Stimulated activated CD4-positive, alpha-beta T cell treated with anti-CD3 and anti-CD28 coated beads, Interleukin-1b, Interleukin-23, amount 100 ng/mL, for 4 hours (primary cell): ENCODE results near the gene GJB3.
"Not testable (repeated sequence)": the region's sequence is repeated elsewhere in the genome, so short reads cannot be mapped to it uniquely, and the experiment has no call there.

ENCODE experiments used
- DNase-seq, 2 donors: peaks; one replicate each; pipeline ENCODE4 v3.0.0-alpha.2; 2020; ENCODE audit warnings: low read depth in 2 of 2

The GJB3 gene

GRCh38 chr1:34781071-34781843, at the start of gene GJB3:
Gene GJB3 (plus strand): TSS chr1:34781214. CDS start chr1:34784763, 3,549 bp downstream.
- DNase-seq, result no peak

GRCh38 chr1:34732831-34733230, 48.2 kb upstream of the GJB3 start:
- DNase-seq, result not testable (repeated sequence)

- DNase-seq, result no peak
These were observed 44.3 kb upstream of the GJB3 start for GRCh38 chr1:34736692-34737091.

DNA sequence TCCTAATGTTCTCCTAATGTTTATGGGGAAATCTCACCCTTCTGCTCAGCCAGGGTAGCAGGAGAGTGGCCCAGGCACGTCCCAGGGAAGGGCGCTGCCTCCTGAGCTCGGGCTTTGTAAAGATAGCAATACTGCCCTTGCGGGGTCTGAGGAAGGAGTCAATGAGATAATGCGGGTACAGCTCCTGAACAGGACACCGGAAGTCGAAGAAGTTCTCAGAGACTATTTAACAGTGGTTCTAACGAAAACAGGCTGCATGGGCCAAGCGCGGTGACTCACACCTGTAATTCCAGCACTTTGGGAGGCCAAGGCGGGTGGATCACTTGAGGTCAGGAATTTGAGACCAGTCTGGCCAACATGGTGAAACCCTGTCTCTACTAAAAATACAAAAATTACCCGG, 43.8 kb upstream of the GJB3 start:
- not testable (repeated sequence) for DNase-seq

- no peak for DNase-seq
These were observed 41.4 kb upstream of the GJB3 start for GRCh38 chr1:34739613-34740012.

DNA sequence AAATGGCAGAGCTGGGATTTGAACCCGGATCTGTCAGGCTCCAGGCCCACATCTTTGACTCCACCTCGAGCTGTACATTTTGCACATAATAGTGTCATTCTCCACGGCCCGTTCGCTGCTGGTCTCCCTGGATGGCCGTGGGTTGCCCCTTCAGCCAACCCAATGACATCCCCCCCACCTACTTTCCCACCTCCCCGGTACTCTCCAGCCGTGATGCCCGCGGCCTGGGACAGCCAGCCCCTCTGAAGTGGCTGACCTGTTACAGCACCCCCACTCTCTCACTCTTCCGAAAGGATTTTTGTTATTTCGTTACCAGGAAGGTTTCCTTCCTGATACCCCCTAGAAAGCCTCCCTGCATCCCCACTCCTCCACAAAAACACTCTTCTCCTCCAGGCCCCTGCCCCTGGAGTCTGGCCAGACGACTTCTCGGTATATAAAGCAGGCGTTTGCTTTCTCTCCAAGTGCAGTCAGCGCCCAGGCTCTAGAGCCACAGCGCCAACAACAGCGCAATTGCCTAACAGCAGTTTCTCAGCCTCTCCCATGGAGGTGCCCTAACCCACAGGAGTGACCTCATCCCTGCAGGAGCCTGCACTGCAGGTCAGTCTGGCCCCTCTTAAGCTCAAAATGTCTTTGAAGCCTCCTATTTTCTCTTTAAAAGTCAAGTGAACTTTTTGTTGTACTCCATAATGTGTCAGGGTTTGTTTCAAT, 40.7 kb upstream of the GJB3 start:
- DNase-seq, result no peak

GRCh38 chr1:34742667-34743270, 38.2 kb upstream of the GJB3 start:
- peak; percentile 67 to 83 for DNase-seq

- DNase-seq, result no peak
These were observed 37.2 kb upstream of the GJB3 start for GRCh38 chr1:34743775-34744174.

DNA sequence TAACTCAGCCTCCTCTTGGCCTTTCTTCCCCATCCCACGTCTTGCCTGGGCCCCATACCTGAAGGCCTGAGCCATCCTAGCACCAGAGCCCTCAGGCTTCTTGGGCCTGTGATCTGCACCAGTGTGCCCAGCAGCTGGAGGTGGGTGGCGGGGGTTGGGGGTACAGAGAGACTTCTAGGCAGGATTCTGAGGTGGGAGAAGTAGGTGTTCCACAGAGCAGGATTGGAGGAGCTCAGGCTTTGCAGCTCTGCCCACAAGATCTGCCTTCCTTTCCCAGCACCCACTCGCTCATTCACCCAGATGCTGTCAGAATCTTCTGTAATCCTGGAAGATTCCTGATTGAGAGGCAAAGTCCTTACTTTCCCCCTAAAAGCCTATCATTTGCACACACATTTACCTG, 36.2 kb upstream of the GJB3 start:
- DNase-seq, result no peak

DNA sequence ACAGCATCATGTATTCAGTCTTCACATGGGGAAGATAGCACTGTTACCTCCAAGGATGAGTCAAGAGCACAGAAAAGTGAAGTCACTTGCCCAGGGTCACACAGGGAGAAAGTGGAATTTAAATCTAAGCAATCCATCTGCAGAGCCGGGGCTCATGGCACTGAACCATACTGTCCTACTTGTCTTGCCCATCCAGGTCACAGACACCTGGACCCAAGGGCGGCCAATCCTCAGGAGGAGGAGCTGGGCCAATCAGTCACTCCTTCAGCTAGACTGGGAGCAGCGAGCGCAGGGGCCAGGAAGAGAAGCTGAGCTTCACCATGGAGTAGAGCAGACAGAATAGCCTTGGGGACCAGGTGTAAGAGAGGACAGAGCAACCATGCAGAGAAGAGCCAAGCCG, 35.3 kb upstream of the GJB3 start:
- DNase-seq, result no peak

DNA sequence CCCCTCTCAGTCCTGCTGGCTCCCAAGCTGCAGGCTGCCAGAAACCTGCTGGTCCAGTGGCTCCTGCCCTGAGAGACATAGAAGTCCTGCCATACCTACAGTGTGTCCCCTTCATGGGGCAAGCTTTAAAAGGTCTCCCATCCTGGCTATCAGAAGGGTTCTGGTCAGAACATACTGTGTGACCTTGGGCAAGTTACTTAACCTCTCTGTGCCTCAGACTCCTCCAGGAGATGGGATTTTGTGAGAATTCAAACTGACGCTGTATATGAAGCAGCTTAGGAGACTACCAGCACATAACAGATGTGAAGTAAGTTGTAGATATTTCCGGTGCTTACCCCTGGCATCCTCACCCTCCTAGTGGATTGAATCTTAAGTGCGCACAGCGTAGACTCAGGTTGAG, 34.9 kb upstream of the GJB3 start:
- no peak for DNase-seq

DNA sequence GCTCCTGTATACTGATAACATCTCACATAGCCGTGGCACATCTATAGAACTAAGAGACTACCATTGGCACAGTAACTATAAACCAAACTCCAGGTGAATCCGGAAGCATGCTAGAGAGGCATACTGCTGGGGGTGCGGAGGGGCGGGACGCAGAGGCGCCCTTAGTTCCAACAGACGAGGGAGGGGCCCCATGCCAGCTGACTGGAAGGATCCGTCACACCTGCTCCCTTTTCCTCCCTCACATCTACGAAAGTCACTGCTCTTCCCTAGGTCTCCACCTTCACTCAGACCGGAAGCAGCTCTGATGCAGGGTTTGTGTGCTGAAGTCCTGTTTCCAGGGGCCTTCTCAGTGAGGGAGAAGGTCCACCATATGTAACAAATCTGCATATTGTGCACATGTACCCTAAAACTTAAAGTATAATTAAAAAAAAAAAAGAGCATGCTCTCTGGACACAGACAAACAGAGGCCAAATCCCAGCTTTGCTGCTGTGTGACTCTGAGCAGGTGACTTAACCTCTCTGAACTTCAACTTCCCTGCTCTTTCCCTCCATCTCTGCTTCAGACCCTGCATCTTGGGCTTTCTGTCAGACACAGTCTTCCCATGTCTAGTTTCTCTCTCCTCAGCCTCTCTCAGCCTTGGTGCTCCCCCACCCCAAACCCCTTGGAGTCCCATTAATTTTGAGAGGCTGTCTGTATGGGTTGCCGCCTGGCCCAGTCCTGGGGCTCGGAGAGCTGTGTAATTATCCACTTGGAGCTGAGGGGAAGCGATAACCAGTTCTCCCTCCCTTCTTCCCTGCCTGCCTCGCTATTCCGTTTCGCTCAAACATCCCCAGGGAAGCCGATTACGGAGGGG, 34.0 kb upstream of the GJB3 start:
- no peak for DNase-seq

- no peak for DNase-seq
These were observed 33.4 kb upstream of the GJB3 start for GRCh38 chr1:34747638-34747941.

DNA sequence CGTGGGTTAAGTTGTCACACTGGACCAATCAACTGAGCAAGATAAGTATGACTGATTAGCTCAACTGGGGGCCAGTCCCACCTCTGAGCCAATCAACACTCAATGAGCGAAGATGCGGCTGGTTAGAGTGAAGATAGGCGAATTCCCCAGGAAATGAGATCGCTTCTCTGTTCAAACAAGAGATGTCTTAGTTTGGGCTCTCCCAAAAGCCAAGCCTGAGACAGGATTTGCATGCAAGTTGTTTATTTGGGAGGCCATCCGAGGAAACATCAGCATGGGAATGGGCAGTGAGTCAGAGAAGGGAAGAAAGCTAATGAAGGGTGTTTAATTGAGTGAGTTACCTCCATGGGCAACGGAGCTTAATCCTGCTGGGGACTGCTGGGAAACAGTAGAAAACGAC, 31.0 kb upstream of the GJB3 start:
- DNase-seq, result no peak

DNA sequence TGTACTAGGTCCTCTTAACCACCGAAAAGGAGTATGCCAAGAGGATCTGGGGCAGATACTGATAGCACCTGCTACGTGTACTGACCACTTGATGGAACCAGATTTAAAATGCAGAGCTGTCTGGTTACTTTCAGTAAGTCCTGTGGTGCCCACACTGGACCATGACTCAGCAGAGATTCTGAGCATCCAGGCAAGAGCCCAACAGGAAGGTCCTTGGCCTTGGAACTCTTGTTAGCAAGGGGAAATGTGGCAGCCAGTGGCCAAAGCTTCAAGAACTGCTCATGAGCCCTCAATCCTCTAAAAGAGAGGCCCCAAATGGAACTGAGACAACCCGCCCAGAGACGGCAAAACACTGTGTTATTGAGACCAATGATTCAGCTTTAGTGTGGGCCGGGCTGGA, 30.4 kb upstream of the GJB3 start:
- DNase-seq, result no peak

DNA sequence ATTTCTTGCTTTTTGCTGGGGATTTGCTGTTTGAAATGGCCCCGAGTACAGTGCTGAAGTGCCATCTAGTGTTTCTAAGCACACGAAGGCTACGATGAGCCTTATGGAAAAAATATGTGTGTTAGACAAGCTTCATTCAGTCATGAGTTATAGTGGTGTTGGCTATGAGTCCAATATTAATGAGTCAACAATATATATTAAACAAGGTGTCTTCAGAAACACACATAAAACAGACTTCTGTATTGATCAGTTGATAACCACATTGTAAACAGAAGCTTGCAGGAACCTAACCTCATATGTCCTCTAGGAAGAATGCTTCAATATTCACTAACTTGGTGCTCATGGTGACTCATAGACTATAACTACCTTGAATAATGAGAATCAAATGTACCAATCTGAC, 27.9 kb upstream of the GJB3 start:
- DNase-seq, result no peak

GRCh38 chr1:34754964-34755637, 25.9 kb upstream of the GJB3 start, which contains the start of gene GJB5:
Gene GJB5 (plus strand): TSS chr1:34755047. CDS start chr1:34757331, 2,284 bp downstream.
- DNase-seq, result no peak

DNA sequence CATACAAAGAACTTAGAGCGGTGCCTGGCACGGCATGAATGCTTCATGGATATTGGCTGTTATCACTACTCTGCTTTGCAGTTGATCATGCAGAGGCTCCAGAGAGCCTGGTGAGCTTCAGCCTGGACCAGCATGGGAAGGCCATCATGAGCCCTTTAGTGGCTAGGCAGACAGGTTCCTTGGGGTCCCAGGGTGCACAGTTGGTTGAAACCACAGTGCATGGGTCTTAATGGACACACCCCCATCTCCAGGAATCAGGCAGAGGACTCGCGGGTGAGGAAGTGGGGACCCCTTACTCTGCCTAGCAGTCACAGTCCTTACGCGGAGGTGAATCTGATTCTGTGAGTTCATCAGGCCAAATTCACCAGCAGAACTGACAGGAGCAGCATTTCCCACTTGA, 25.1 kb upstream of the GJB3 start:
- no peak for DNase-seq

DNA sequence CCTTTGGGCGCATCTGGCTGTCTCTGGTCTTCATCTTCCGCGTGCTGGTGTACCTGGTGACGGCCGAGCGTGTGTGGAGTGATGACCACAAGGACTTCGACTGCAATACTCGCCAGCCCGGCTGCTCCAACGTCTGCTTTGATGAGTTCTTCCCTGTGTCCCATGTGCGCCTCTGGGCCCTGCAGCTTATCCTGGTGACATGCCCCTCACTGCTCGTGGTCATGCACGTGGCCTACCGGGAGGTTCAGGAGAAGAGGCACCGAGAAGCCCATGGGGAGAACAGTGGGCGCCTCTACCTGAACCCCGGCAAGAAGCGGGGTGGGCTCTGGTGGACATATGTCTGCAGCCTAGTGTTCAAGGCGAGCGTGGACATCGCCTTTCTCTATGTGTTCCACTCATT, 23.6 kb upstream of the GJB3 start:
- no peak for DNase-seq

DNA sequence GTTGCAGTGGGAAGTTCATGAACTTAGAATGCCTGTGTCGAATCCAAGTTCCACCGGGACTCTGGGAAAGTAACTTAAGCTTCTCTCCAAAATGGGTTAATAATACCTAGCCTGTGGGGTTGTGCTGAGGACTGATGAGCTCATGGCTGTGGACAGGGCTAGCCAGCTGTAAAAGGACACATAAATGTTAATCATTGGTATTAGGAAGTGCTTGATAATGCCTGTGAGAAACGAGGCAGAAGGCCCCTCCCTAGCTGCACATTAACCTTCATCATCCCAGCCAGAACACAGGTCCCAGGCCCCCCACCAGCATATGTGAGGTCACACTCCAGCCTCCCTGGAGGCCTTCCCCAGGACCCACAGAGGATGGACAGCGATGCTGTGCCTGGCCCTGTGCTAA, 22.3 kb upstream of the GJB3 start:
- DNase-seq, result no peak

- no peak for DNase-seq
These were observed 21.3 kb upstream of the GJB3 start, which contains the start of gene GJB4 for GRCh38 chr1:34759503-34760357. Gene GJB4 (plus strand): TSS chr1:34759740. CDS start chr1:34761255, 1,515 bp downstream.
